ENCODE measurements around the gene NRAS.

DNA sequence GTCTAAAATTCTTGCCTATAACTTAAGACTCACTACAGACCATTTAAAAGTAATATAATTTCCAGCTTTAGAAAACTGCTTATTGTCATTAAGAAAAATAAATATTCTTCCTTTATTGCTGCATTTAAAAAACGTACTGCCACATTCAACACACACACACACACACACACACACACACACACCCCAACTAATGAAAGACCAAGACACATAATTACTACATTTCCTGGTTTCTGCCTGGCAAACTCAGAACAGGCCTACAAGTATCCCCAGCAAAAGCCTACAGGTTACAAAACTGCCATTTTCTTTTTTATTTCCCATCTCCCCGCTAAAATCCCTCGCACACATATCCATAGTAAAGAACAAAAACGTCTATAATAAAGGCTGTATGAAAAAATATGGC lies 48.2 kb downstream of the NRAS start:
- no peak for TF ChIP-seq POLR2A (IDR thresholded peaks at IDR 0.05; ENCODE audit: low read depth, low read length)
- no peak for TF ChIP-seq SPI1 (IDR thresholded peaks at IDR 0.05; ENCODE audit: low read depth, low read length)

All from GM12891 (cell line).